ENCODE results near the gene OMP. TPM values are rescaled to one million over a fixed set of nuclear protein-coding genes. Genes with fewer than 3 reads are reported as not detected.

Gene OMP
- total RNA-seq, 1 experiment from 2014 or later = not detected

GRCh38 chr11:77131560-77131959 lies 28.9 kb downstream of the OMP start:
- Mint-ChIP-seq H3K9me3 (no peaks in the 10 kb centered on the region), H3K27ac (no peak overlapping the region), H3K4me1 (peaks cover 16% of the 10 kb centered on the region), H3K36me3 (no peaks in the 10 kb centered on the region), H3K4me3 (no peak overlapping the region), H3K27me3 (ENCODE audit: low read depth) (no peaks in the 10 kb centered on the region; the same call in 1 of the 2 replicates)
- no peak for TF ChIP-seq TCF7 (CRISPR knock-in tag; IDR thresholded peaks at IDR 0.05; ENCODE audit: low read depth)
- no peak for TF ChIP-seq GABPB1 (CRISPR knock-in tag; IDR thresholded peaks at IDR 0.05)
- TF ChIP-seq IRF1 (CRISPR knock-in tag; IDR thresholded peaks at IDR 0.05) = no peak
- TF ChIP-seq KAT7 (CRISPR knock-in tag; IDR thresholded peaks at IDR 0.05; ENCODE audit: borderline replicate concordance) = no peak
- TF ChIP-seq OVOL2 (CRISPR knock-in tag; IDR thresholded peaks at IDR 0.05; ENCODE audit: borderline replicate concordance) = no peak
- TF ChIP-seq ZNF425 (CRISPR knock-in tag; conservative IDR thresholded peaks at IDR 0.05) = no peak
- no peak for TF ChIP-seq E2F5 (CRISPR knock-in tag; IDR thresholded peaks at IDR 0.05)
- TF ChIP-seq, protein P1, sequence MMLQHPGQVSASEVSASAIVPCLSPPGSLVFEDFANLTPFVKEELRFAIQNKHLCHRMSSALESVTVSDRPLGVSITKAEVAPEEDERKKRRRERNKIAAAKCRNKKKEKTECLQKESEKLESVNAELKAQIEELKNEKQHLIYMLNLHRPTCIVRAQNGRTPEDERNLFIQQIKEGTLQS (CRISPR knock-in tag; conservative IDR thresholded peaks at IDR 0.05) = no peak
- TF ChIP-seq NFATC4 (CRISPR knock-in tag; IDR thresholded peaks at IDR 0.05) = no peak
- TF ChIP-seq, protein P2, sequence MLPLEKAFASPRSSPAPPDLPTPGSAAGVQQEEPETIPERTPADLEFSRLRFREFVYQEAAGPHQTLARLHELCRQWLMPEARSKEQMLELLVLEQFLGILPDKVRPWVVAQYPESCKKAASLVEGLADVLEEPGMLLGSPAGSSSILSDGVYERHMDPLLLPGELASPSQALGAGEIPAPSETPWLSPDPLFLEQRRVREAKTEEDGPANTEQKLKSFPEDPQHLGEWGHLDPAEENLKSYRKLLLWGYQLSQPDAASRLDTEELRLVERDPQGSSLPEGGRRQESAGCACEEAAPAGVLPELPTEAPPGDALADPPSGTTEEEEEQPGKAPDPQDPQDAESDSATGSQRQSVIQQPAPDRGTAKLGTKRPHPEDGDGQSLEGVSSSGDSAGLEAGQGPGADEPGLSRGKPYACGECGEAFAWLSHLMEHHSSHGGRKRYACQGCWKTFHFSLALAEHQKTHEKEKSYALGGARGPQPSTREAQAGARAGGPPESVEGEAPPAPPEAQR (CRISPR knock-in tag; IDR thresholded peaks at IDR 0.05) = no peak
- TF ChIP-seq TEAD4 (CRISPR knock-in tag; IDR thresholded peaks at IDR 0.05) = no peak
- no peak for TF ChIP-seq ETV6 (CRISPR knock-in tag; IDR thresholded peaks at IDR 0.05)
- no peak for TF ChIP-seq JUN (CRISPR knock-in tag; IDR thresholded peaks at IDR 0.05)
- TF ChIP-seq ZBTB21 (CRISPR knock-in tag; IDR thresholded peaks at IDR 0.05; ENCODE audit: borderline replicate concordance) = no peak
- DNase-seq (ENCODE audit: low spot score) = no peak
- ATAC-seq = no peak
- CTCF ChIA-PET = interaction anchor here (1.2 to 6.7 kb wide), 4 partner anchors 17 to 56 kb away, joined by 3 to 86 read pairs (median 8); no protein-coding TSS in a partner anchor
- POLR2A ChIA-PET = no interaction called here

DNA sequence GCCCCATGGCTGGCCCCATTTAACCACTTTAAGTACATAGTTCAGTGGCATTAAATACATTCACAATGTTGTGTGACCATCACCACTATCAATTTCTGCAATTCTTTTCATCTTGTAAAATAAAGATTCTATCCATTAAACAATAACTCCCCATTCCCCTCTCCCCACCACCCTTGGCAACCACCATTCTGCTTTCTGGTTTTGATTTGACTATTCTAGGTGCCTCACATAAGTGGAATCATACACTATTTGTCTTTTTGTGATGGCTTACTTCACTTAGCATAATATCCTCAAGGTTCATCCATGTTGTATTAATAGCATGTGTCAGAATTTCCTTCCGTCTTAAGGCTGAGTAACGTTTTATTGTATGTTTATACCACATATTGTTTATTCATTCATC lies 32.4 kb downstream of the OMP start:
- POLR2A ChIA-PET = interaction anchor here (0.6 kb wide), 1 partner anchor 199 kb away, joined by 3 read pairs; no protein-coding TSS in a partner anchor
- no peak overlapping the region for H3K27ac Mint-ChIP-seq
- TF ChIP-seq NR3C1 (CRISPR knock-in tag; conservative IDR thresholded peaks at IDR 0.05; ENCODE audit: low read depth) (no peak), GABPB1 (CRISPR knock-in tag; IDR thresholded peaks at IDR 0.05) (no peak), FOXP1 (CRISPR knock-in tag; IDR thresholded peaks at IDR 0.05; ENCODE audit: borderline replicate concordance) (no peak), TCF7 (CRISPR knock-in tag; IDR thresholded peaks at IDR 0.05; ENCODE audit: low read depth) (no peak), ZBTB43 (CRISPR knock-in tag; IDR thresholded peaks at IDR 0.05) (no peak), ZNF281 (CRISPR knock-in tag; IDR thresholded peaks at IDR 0.05) (no peak)

More for the DNA sequence above, 32.4 kb downstream of the OMP start:
- Mint-ChIP-seq H3K9me3 (no peaks in the 10 kb centered on the region), H3K27me3 (ENCODE audit: low read depth) (no peaks in the 10 kb centered on the region; the same call in 1 of the 2 replicates), H3K36me3 (no peaks in the 10 kb centered on the region), H3K4me1 (peaks cover 6% of the 10 kb centered on the region), H3K4me3 (no peak overlapping the region)
- ATAC-seq (no peak), DNase-seq (ENCODE audit: low spot score) (no peak)
- CTCF ChIA-PET = interaction anchor here (2.3 kb wide), 1 partner anchor 53 kb away, joined by 9 read pairs; no protein-coding TSS in a partner anchor
